Right atrium auricular region (tissue), 2 donors: Measurements from ENCODE around the gene APOBEC3H. TPM values are rescaled to one million over a fixed set of nuclear protein-coding genes. Genes with fewer than 3 reads are reported as not detected.

Experiments used
- DNase-seq: peaks from one replicate; pipeline ENCODE4 v3.0.0-alpha.2; 2019; ENCODE audit warnings: low spot score
- H3K27ac ChIP-seq, 2 donors: fragments of 200-600 bp; sonication (generic); 1 replicate in 1 of 2; 2 replicates in 1 of 2; pipeline ENCODE4 v1.5.1; 2016 to 2019
- H3K27me3 ChIP-seq, 2 donors: fragments of 200-600 bp; sonication (generic); one replicate each; pipeline versions ENCODE4 v1.5.1 to v1.6.0; 2017 to 2019
- H3K36me3 ChIP-seq: fragments of 200-600 bp; sonication (generic); one replicate; pipeline ENCODE4 v1.5.1; 2016
- H3K4me1 ChIP-seq, 2 donors: fragments of 200-600 bp; sonication (generic); one replicate each; pipeline versions ENCODE4 v1.5.1 to v1.6.0; 2017 to 2019
- H3K4me3 ChIP-seq, 2 donors: fragments of 200-600 bp; sonication (generic); 1 replicate in 1 of 2; 2 replicates in 1 of 2; pipeline ENCODE4 v1.5.1; 2017 to 2019; ENCODE audit warnings: mild to moderate bottlenecking in 1 of 2, moderate library complexity in 1 of 2
- H3K9me3 ChIP-seq, 2 donors: fragments of 200-600 bp; sonication (generic); one replicate each; pipeline ENCODE4 v1.5.1; 2019
- CTCF ChIP-seq, 2 donors: fragments of 200-600 bp; sonication (generic); IDR thresholded peaks; one replicate each; pipeline ENCODE4 v1.5.1; 2019; ENCODE audit warnings: antibody characterized with exemption in 2 of 2
- total RNA-seq, 2 donors: library from RNA; depleted of rRNA; stranded (reverse); fragments of >200 nt; gene quantifications; one replicate each; pipeline ENCODE4 v1.1.0, GENCODE V29; 2016

The APOBEC3H gene
- total RNA-seq, 2 donors from 2014 or later = 1.3 TPM; not detected in 1

DNA sequence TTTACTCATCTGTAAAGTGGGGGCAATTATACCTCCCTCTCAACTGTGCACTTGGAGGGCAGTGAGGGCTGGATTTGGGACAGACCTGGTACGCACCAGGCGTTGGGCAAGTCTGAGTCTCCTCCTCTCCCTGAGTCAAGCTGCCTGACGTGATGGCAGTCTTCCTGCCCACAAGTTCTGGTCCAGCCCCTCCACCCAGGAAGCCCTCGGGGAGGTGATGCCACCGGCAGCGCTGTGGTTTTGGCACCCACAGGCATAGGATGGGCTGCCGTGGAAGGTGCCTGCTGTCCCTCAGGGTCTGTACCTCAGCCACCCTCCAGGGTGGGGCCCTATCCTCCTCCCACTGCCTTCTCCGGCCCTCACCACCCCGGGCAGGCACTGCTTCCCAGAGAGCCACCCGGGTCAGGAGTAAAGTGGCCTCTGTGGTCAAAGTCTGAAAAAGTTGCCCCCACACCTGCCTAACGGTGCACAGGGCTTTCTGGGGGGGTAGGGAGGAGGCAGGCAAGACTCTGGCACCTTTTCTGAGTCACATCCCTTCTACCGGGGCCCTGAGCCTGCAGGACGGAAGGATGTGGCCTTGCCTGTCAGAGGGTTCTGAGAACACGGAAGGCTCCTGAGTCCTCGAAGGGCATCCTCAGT lies 6.5 kb upstream of the APOBEC3H start:
- Histone ChIP-seq H3K9me3 (no peaks in the 10 kb centered on the region), H3K36me3 (no peaks in the 10 kb centered on the region), H3K4me3 (no peak overlapping the region), H3K27ac (no peak overlapping the region), H3K27me3 (no peaks in the 10 kb centered on the region), H3K4me1 (no peaks in the 10 kb centered on the region)
- no peak for DNase-seq
- TF ChIP-seq CTCF (IDR thresholded peaks at IDR 0.05) = no peak

- Histone ChIP-seq H3K4me3 (no peak overlapping the region), H3K27ac (no peak overlapping the region), H3K9me3 (no peaks in the 10 kb centered on the region), H3K27me3 (no peaks in the 10 kb centered on the region), H3K36me3 (no peaks in the 10 kb centered on the region), H3K4me1 (no peaks in the 10 kb centered on the region)
- no peak for DNase-seq
- no peak for TF ChIP-seq CTCF (IDR thresholded peaks at IDR 0.05)
These were observed 5.6 kb upstream of the APOBEC3H start for GRCh38 chr22:39091126-39092081.

DNA sequence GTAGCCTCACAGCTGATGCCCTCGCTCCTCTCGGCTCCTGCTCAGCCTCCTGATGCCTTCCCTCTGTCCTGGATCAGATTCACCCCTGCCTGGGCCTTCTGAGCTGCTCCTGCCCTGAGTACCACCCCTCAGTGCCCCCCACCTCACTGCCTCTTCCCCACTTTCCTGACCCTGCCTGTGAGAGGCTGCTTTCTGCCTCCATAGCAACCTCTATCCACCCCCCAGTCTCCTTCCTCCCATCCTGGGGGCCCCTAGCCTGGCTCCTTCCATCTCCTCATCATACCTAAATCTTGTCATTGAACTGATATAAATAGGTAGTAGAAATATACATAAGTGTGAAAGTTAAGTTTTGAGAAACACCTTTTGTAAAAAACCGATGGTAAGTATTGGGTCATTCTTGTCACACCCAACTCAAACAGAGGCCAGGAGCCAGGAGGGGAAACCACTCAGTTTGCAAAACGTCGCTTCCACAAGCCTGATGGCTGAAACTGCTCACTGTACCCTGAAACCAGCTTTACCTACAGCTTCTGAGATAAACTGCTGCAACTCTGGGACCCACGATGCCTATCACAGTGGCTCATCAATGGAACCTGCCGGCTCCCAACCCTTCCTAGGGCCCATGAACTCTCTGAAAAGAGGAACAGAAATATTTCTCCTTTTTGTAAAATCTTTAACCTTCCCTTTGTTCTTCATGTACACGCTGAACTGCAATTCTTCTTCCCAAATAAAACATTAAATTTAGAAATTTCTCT lies 4.8 kb upstream of the APOBEC3H start:
- Histone ChIP-seq H3K9me3 (no peaks in the 10 kb centered on the region), H3K27ac (no peak overlapping the region), H3K4me3 (no peak overlapping the region), H3K36me3 (no peaks in the 10 kb centered on the region), H3K27me3 (no peaks in the 10 kb centered on the region), H3K4me1 (peaks cover 0 to 7% of the 10 kb centered on the region in 2 donors)
- no peak for DNase-seq
- no peak for TF ChIP-seq CTCF (IDR thresholded peaks at IDR 0.05)

GRCh38 chr22:39094717-39095389 lies 2.2 kb upstream of the APOBEC3H start:
- H3K27me3 ChIP-seq = no peaks in the 10 kb centered on the region
- no peak for DNase-seq
- peaks cover 0 to 9% of the 10 kb centered on the region in 2 donors for H3K4me1 ChIP-seq
- no peak overlapping the region for H3K27ac ChIP-seq
- no peak overlapping the region for H3K4me3 ChIP-seq
- no peaks in the 10 kb centered on the region for H3K36me3 ChIP-seq
- no peaks in the 10 kb centered on the region for H3K9me3 ChIP-seq
- no peak for TF ChIP-seq CTCF (IDR thresholded peaks at IDR 0.05)

GRCh38 chr22:39095971-39096370 lies 1.1 kb upstream of the APOBEC3H start:
- no peak overlapping the region for H3K4me3 ChIP-seq
- no peaks in the 10 kb centered on the region for H3K27me3 ChIP-seq
- TF ChIP-seq CTCF (IDR thresholded peaks at IDR 0.05) = no peak
- H3K4me1 ChIP-seq = peaks cover 0 to 9% of the 10 kb centered on the region in 2 donors
- no peak for DNase-seq
- no peaks in the 10 kb centered on the region for H3K9me3 ChIP-seq
- no peak overlapping the region for H3K27ac ChIP-seq
- H3K36me3 ChIP-seq = no peaks in the 10 kb centered on the region
